GM12892 (cell line): ENCODE measurements around the gene NCR3LG1.

Source experiments
- POLR2A ChIP-seq: IDR thresholded peaks from 2 replicates; pipeline ENCODE4 v1.6.1; 2011; ENCODE audit warnings: low read depth, low read length, control low read depth
- POLR2AphosphoS5 ChIP-seq: IDR thresholded peaks from 2 replicates; pipeline ENCODE4 v1.6.1; 2011; ENCODE audit warnings: low read depth, low read length, control low read depth
- TAF1 ChIP-seq: IDR thresholded peaks from 2 replicates; pipeline ENCODE4 v1.6.1; 2011; ENCODE audit warnings: low read depth, mild to moderate bottlenecking, control low read depth, low read length, borderline replicate concordance

- TF ChIP-seq TAF1 (no peak), POLR2AphosphoS5 (no peak), POLR2A (no peak)
These were observed at the start of gene NCR3LG1 for GRCh38 chr11:17351510-17352176.
